NCI-H1436 (cell line): ENCODE results near the gene KRTAP5-1.
"Not testable (repeated sequence)": the region's sequence is repeated elsewhere in the genome, so short reads cannot be mapped to it uniquely, and the experiment has no call there.

Experiments
- DNase-seq: peaks from one replicate; lab custom pipeline; 2025; lab: John Stamatoyannopoulos, UW

KRTAP5-1 gene, protein sequence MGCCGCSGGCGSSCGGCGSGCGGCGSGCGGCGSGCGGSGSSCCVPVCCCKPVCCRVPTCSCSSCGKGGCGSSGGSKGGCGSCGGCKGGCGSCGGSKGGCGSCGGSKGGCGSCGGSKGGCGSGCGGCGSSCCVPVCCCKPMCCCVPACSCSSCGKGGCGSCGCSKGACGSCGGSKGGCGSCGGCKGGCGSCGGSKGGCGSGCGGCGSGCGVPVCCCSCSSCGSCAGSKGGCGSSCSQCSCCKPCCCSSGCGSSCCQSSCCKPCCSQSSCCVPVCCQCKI

GRCh38 chr11:1584661-1585370 lies at the start of gene KRTAP5-1:
TSS of gene KRTAP5-1 (minus strand) at chr11:1585283. CDS start at chr11:1585249, 34 bp downstream.
- DNase-seq, result not testable (repeated sequence)

- no peak for DNase-seq
Measured at GRCh38 chr11:1633864-1634263, 48.8 kb upstream of the KRTAP5-1 start.

GRCh38 chr11:1632053-1632714 lies 47.1 kb upstream of the KRTAP5-1 start:
- DNase-seq, result no peak

GRCh38 chr11:1631066-1631568 lies 46.0 kb upstream of the KRTAP5-1 start:
- DNase-seq, result no peak

DNA sequence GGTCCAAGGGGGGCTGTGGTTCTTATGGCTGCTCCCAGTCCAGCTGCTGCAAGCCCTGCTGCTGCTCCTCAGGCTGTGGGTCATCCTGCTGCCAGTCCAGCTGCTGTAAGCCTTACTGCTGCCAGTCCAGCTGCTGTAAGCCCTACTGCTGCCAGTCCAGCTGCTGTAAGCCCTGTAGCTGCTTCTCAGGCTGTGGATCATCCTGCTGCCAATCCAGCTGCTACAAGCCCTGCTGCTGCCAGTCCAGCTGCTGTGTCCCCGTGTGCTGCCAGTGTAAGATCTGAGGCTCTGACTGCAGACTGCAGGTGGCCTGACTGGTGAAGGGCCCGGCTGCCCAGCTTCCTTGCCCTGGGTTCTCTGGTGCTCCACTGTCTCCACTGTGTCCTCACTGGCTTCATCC lies 45.2 kb upstream of the KRTAP5-1 start:
- DNase-seq, result no peak

DNA sequence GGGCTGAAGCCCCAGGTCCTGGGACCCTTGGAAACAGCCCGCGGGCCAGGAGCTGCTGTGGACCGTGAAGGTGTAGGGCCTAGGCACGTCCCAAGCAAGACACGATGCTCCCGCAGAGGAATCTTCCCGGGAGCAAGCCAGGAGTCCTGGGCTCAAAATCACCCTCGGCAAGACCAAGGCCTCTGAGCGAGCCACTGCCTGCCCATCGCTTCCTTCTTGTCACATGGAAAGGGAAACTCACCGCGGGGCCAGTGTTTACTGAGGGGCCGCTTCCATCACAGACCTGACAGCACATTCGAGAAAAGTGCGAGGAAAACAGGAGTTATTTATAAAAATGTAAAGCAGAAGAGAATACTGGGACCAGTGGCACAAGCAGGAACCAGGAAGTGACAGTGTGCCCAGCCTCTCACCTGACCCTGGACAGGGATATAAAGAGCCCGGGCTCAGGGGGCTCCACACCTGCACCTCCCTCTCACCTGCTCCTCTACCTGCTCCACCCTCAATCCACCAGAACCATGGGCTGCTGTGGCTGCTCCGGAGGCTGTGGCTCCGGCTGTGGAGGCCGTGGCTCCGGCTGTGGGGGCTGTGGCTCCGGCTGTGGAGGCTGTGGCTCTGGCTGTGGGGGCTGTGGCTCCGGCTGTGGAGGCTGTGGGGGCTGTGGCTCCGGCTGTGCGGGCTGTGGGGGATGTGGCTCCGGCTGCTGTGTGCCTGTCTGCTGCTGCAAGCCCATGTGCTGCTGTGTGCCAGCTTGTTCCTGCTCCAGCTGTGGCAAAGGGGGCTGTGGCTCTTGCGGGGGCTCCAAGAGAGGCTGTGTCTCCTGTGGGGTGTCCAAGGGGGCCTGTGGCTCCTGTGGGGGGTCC lies 44.5 kb upstream of the KRTAP5-1 start, which contains the start of gene KRTAP5-5:
TSS of gene KRTAP5-5 (plus strand) at position 450 of the 860 bp plus-strand sequence. CDS start at position 516, 66 bp downstream.
- DNase-seq, result no peak

- no peak for DNase-seq
Measured at GRCh38 chr11:1628506-1629325, 43.6 kb upstream of the KRTAP5-1 start.

GRCh38 chr11:1625541-1625940 lies 40.5 kb upstream of the KRTAP5-1 start:
- DNase-seq, result no peak

- DNase-seq, result no peak
Measured at GRCh38 chr11:1624621-1625020, 39.5 kb upstream of the KRTAP5-1 start.

GRCh38 chr11:1623716-1624115 lies 38.6 kb upstream of the KRTAP5-1 start:
- DNase-seq, result no peak

DNA sequence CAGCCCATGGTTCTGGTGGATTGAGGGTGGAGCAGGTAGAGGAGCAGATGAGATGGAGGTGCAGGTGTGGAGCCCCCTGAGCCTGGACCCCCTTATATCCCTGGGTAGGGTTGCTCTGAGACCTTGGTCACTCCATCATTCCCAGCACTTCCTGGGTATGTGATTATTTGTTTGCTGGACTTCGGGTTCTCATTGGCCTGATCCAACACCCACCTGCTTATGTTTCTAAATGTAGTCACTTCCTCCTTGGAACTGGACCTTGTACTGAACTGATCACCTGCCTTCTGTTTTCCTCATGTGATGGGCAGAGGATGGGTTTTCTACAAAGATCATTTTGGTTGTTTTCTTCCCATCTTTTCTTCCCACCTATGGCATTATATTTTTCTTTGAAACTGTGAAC lies 37.0 kb upstream of the KRTAP5-1 start, which contains the start of gene KRTAP5-4:
TSS of gene KRTAP5-4 (minus strand) at position 53 of the 400 bp plus-strand sequence. CDS start at position 8, 45 bp downstream.
- DNase-seq, result no peak

GRCh38 chr11:1619449-1619848 lies 34.4 kb upstream of the KRTAP5-1 start:
- no peak for DNase-seq

GRCh38 chr11:1618231-1618630 lies 33.1 kb upstream of the KRTAP5-1 start:
- DNase-seq, result no peak

- no peak for DNase-seq
Measured at GRCh38 chr11:1608363-1608762, 23.3 kb upstream of the KRTAP5-1 start, which contains the start of gene KRTAP5-3. TSS of gene KRTAP5-3 (minus strand) at chr11:1608463. CDS start at chr11:1608385, 78 bp downstream.

GRCh38 chr11:1607901-1608300 lies 22.8 kb upstream of the KRTAP5-1 start:
- DNase-seq, result not testable (repeated sequence)

GRCh38 chr11:1607156-1607845 lies 22.2 kb upstream of the KRTAP5-1 start:
- DNase-seq, result not testable (repeated sequence)

DNA sequence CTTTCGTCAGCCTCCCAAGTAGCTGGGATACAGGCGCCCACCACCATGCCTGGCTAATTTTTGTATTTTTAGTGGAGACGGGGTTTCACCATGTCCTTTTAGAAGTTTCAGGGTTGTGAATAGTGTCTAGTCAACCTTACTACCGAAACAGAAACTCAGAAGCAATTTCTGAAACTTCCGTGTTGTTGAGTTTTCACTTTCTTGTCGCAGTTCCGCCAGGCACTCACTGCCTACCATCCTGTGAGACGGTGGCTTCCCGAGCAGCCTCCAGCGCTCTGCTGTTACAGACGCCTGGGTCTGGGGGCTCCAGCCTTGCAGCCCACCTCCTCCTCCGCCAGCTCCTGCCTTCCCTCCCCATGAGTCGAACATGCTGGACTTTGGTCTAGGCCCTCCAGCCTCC lies 20.8 kb upstream of the KRTAP5-1 start:
- not testable (repeated sequence) for DNase-seq

GRCh38 chr11:1604711-1605110 lies 19.6 kb upstream of the KRTAP5-1 start:
- DNase-seq, result no peak

DNA sequence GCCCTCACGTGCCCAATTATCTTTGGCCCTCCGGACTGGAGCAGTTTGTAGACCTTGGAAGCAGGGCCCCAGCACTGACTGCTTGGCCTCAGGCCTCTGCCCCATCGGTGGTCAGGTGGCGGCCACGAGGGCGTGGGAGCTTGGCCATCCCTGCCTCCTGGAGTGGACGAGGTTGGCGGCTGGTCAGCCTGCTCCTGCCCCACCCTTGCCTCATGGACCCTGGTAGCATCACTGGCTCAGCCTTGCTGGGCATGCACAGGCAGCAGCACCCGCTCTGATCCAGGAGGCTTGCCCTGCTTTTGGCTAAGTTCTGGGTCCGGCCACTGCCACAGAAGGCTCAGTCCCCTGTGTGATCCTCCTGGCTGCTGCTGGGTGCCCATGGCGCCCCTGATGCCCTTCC lies 19.1 kb upstream of the KRTAP5-1 start:
- no peak for DNase-seq

- no peak for DNase-seq
Measured at GRCh38 chr11:1603629-1604028, 18.5 kb upstream of the KRTAP5-1 start.
